ENCODE results near the gene TOP3B. TPM values are rescaled to one million over a fixed set of nuclear protein-coding genes. Genes with fewer than 3 reads are reported as not detected.

The TOP3B gene
- total RNA-seq, 1 donor from 2014 or later, result 63.3 TPM

GRCh38 chr22:21967693-21968271, 14.8 kb downstream of the TOP3B start:
- H3K9me3 Mint-ChIP-seq, result no peaks in the 10 kb centered on the region
- DNase-seq (ENCODE audit: low spot score in 2 of 2, unreplicated experiment in 2 of 2), result no peak
- no peak overlapping the region for H3K27ac Mint-ChIP-seq
- peaks cover 45% of the 10 kb centered on the region for H3K36me3 Mint-ChIP-seq
- no peak overlapping the region for H3K4me3 Mint-ChIP-seq
- TF ChIP-seq CTCF (IDR thresholded peaks at IDR 0.05; ENCODE audit: unreplicated experiment), result no peak
- no peaks in the 10 kb centered on the region for H3K27me3 Mint-ChIP-seq (ENCODE audit: low read depth)
- no peaks in the 10 kb centered on the region for H3K4me1 Mint-ChIP-seq

- Mint-ChIP-seq H3K27ac (no peak overlapping the region), H3K4me1 (no peaks in the 10 kb centered on the region), H3K27me3 (ENCODE audit: low read depth) (no peaks in the 10 kb centered on the region), H3K9me3 (no peaks in the 10 kb centered on the region), H3K4me3 (no peak overlapping the region), H3K36me3 (peaks cover 46% of the 10 kb centered on the region)
- no peak for DNase-seq (ENCODE audit: low spot score in 2 of 2, unreplicated experiment in 2 of 2)
- TF ChIP-seq CTCF (IDR thresholded peaks at IDR 0.05; ENCODE audit: unreplicated experiment), result no peak
These were observed 15.7 kb downstream of the TOP3B start for GRCh38 chr22:21966643-21967516.

GRCh38 chr22:21965762-21966288, 16.8 kb downstream of the TOP3B start:
- Mint-ChIP-seq H3K9me3 (no peaks in the 10 kb centered on the region), H3K27me3 (ENCODE audit: low read depth) (no peaks in the 10 kb centered on the region), H3K4me3 (no peak overlapping the region), H3K27ac (no peak overlapping the region), H3K36me3 (peaks cover 44% of the 10 kb centered on the region), H3K4me1 (no peaks in the 10 kb centered on the region)
- TF ChIP-seq CTCF (IDR thresholded peaks at IDR 0.05; ENCODE audit: unreplicated experiment), result no peak
- no peak for DNase-seq (ENCODE audit: low spot score in 2 of 2, unreplicated experiment in 2 of 2)

- Mint-ChIP-seq H3K27me3 (ENCODE audit: low read depth) (no peaks in the 10 kb centered on the region), H3K4me1 (no peaks in the 10 kb centered on the region), H3K9me3 (no peaks in the 10 kb centered on the region), H3K36me3 (peaks cover 39% of the 10 kb centered on the region), H3K4me3 (no peak overlapping the region), H3K27ac (no peak overlapping the region)
- no peak for DNase-seq (ENCODE audit: low spot score in 2 of 2, unreplicated experiment in 2 of 2)
- no peak for TF ChIP-seq CTCF (IDR thresholded peaks at IDR 0.05; ENCODE audit: unreplicated experiment)
These were observed 17.6 kb downstream of the TOP3B start for GRCh38 chr22:21964918-21965484.

- DNase-seq (ENCODE audit: low spot score in 2 of 2, unreplicated experiment in 2 of 2), result no peak
- Mint-ChIP-seq H3K36me3 (peaks cover 39% of the 10 kb centered on the region), H3K27ac (no peak overlapping the region), H3K4me1 (no peaks in the 10 kb centered on the region), H3K4me3 (no peak overlapping the region), H3K27me3 (ENCODE audit: low read depth) (no peaks in the 10 kb centered on the region), H3K9me3 (no peaks in the 10 kb centered on the region)
- TF ChIP-seq CTCF (IDR thresholded peaks at IDR 0.05; ENCODE audit: unreplicated experiment), result no peak
These were observed 18.4 kb downstream of the TOP3B start for GRCh38 chr22:21964234-21964633.
